Putamen (tissue), 1 donor: ENCODE data around the gene HIGD1A.

Experiments used
- DNase-seq: peaks from one replicate; pipeline ENCODE4 v3.0.0-alpha.2; 2016; ENCODE audit warnings: low spot score

HIGD1A gene

DNA sequence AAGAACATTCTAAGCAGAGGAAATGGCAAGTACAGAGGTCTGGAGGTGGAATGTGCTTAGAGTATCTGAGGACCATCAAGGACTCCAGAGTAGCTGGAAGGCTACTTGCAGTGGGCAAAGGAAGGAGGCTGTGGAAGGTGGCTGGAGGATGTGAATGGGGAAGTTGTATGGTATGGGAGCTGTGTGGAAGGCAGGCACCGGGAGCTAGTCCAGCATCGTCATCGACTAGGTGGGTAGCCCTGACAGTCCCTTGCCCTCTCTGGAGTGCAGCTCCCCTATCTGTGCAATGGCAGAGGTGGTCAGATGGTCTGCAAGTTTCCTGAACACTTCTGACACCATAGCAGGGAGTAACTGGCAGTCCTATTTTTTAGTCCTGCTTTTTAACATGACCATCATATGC, 50.5 kb downstream of the HIGD1A start:
- no peak for DNase-seq

GRCh38 chr3:42752961-42753360, 51.3 kb downstream of the HIGD1A start:
- DNase-seq, result no peak

GRCh38 chr3:42752441-42752840, 51.8 kb downstream of the HIGD1A start:
- no peak for DNase-seq

GRCh38 chr3:42751609-42752008, 52.7 kb downstream of the HIGD1A start:
- no peak for DNase-seq

- DNase-seq, result no peak
These were observed 53.5 kb downstream of the HIGD1A start for GRCh38 chr3:42750834-42751233.

DNA sequence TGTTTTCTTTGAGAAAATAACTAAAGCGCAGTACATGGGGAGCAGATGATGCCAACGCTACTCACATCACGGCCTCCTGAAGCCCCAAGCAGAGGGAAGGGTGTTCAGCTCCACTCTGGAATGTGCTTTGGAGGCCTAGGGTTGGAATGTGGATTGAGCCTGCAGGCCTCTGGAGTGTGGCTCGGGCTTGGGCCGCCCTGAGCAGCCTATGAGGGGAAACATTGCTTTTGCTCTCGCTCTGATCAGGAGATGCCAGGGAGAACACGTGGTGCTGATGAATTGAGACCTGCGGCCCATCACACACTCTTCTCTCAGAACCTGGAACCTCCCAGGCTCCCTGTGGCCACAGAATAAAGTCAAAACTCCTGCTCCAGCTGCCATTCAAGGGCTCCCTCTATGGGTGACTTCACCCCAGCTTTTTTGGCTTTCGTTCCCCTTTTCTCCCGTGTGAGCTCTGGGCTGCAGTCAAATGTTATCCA, 54.5 kb downstream of the HIGD1A start:
- DNase-seq, result peak; percentile 70

DNA sequence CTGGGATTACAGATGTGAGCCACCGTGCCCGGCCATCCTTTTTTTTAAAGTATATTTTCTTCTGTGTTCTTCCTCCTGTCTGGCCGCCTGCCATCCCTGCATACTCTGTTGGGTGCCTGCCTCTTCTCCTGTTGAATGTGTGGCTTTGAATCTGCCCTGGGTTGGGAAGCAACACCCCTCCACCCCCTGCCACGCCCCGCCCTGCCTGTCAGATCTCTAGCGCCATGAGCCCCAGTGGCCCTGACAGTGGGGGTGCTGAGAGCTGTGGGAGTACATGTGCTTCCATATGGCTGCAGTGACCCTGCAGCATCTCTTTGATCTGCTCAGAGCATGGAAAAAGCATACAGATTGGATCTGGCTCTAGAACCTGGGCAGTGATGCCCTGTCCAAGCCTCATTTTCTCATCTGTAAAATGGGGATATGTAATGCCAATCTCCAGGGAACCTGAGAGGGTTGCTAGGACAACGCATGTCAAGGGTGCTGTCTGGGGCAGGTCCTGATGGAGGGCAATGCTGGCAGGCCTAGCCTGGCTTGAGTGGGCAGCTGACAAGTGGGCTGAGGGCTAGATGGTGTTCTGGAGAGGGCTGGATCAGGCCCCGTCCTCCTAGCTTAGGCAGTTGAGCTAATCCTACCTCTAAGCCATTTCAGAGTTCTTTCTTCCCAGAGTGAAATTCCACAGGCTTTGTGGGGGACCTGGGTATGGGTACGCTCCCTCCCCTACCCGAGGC, 55.1 kb downstream of the HIGD1A start:
- no peak for DNase-seq

GRCh38 chr3:42747581-42747980, 56.7 kb downstream of the HIGD1A start:
- DNase-seq, result no peak

- DNase-seq, result peak; percentile 79
These were observed 57.5 kb downstream of the HIGD1A start for GRCh38 chr3:42746455-42747450.

GRCh38 chr3:42745776-42746454, 58.4 kb downstream of the HIGD1A start:
- no peak for DNase-seq

- DNase-seq, result no peak
These were observed 59.0 kb downstream of the HIGD1A start for GRCh38 chr3:42745291-42745745.

DNA sequence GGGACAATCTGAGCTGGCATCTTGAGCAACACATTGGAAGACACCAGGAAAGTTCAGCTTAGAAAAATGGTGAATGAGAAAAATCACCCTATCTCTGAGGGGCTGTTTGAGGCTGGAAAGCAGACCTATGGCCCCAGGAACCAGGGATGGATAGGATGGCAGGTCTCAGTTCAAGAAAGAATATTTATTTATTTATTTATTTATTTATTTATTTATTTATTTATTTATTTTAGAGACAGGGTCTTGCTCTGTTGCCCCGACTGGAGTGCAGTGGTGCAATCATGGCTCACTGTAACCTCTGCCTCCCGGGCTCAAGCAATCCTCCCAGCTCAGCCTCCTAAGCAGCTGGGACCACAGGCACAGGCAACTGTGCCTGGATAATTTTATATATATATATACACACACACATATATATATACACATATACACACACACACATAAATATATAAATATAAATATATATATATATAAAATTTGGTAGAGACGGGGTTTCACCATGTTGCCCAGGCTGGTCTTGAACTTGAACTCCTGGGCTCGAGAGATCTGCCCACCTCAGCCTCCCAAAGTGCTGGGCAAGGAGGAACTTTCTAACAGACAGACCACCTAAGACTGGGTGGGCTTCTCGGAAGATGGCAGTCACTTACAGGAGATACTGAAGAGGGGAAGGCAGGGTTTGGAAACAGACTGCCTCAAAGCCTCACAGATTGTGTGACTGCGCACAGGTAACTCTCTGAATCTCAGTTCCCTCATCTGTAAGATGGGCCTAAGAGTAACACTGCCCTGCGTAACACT, 60.9 kb downstream of the HIGD1A start:
- DNase-seq, result no peak

GRCh38 chr3:42742688-42743087, 61.6 kb downstream of the HIGD1A start:
- DNase-seq, result no peak

DNA sequence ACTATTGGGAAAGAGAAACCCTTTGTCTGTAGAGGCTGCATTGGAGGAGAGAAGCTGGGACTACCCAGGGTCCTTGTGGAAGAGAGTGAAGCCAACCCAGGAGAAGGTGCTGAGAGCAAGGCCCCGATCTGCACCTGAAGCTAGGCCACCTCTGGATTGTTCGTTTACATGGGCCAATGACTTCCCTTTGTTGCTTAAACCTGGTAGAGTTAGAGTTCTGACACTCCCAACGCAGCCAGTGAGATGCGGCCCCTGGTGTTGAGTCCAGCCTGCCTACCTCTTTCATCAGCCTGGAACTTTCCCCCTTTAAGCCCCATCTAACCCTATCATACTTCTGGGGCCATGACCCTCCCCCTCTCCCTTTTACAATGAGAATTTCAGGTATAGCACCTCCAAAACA, 62.0 kb downstream of the HIGD1A start:
- DNase-seq, result no peak

- no peak for DNase-seq
These were observed 62.5 kb downstream of the HIGD1A start for GRCh38 chr3:42741796-42742195.

GRCh38 chr3:42739401-42740158, 64.7 kb downstream of the HIGD1A start:
- peak; percentile 93 for DNase-seq

DNA sequence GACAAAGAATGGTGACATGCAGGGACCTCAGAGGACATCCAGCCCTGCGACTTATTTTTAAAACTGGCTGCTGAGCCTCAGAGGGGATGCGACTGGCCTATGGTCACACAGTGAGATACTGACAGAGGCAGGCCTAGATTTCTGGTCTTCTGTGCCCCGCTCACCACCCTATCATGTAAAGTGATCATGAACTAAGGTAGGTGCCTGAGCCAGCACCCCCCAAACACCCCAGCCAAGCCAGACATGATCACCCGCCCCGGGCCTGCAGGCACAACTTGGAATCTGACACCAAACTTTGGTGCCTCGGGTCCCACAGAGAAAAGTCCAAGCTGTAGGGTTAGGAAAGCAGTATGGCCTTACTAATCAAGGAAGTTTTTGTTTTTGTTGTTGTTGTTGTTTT, 67.8 kb downstream of the HIGD1A start:
- DNase-seq, result no peak

GRCh38 chr3:42736081-42736480, 68.2 kb downstream of the HIGD1A start:
- no peak for DNase-seq

DNA sequence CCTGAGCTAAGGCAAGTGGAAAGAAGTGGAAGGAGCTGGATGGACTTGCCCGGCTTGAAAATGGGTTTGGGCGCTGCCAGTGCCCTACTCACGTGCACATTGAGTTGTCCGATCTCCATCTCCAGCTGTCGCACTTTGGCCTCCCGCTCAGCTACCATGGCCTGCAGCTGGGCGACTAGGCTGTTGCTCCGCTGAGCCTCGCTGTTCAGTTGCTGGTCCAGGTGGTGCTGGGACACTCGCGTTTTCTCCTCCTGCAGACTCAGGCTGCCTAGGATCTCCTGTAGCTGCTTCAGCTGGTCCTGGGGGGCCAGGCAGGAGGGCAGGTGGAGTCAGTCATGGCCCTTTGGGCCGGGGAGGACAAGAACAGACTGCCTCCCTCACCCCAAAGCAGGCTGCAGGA, 68.7 kb downstream of the HIGD1A start:
- no peak for DNase-seq

DNA sequence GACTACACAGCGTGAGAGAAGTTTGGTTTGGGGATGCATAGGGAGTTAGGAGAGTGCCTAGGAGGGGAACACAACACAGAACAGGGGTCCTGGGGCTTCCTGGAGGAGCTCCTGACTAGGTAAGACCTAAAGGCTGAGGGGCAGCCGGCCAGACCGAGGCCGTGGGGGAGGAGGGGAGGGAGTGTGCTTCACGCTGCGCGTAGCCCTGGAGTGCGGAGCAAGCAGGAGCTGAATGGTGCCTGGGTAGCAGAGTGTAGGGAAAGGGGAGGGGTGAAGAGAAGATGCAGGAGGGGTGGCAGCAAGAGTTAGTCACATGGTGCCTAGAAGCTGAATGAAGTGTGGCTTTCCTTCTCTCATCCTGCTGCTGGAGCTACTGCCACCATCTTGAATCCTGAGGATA, 69.3 kb downstream of the HIGD1A start:
- DNase-seq, result no peak
